GM12891 (cell line): Measurements from ENCODE around the gene PLK2.

ENCODE experiments used
- DNase-seq: peaks from one replicate; pipeline ENCODE4 v3.0.0; 2011; ENCODE audit warnings: low spot score; ENCODE audit not compliant: insufficient read length
- FAIRE-seq: peaks from 2 replicates; lab custom pipeline; 2011; peaks lifted over from hg19 to GRCh38; lab: Jason Lieb, UNC
- PAX5 ChIP-seq: IDR thresholded peaks from 2 replicates; pipeline ENCODE4 v1.6.1; 2011; ENCODE audit warnings: low read length, moderate library complexity, mild to moderate bottlenecking; ENCODE audit not compliant: insufficient read depth, severe bottlenecking
- POLR2A ChIP-seq: IDR thresholded peaks from 2 replicates; pipeline ENCODE4 v1.6.1; 2011; ENCODE audit warnings: low read depth, low read length, control low read depth
- POLR2AphosphoS5 ChIP-seq: IDR thresholded peaks from 2 replicates; pipeline ENCODE4 v1.6.1; 2011; ENCODE audit warnings: low read depth, low read length, control low read depth
- POU2F2 ChIP-seq: IDR thresholded peaks from 2 replicates; pipeline ENCODE4 v1.6.1; 2011; ENCODE audit warnings: low read depth, mild to moderate bottlenecking, control low read depth, low read length, moderate library complexity
- SPI1 ChIP-seq: IDR thresholded peaks from 2 replicates; pipeline ENCODE4 v1.6.1; 2011; ENCODE audit warnings: low read depth, low read length, control low read depth
- TAF1 ChIP-seq: IDR thresholded peaks from 2 replicates; pipeline ENCODE4 v1.6.1; 2011; ENCODE audit warnings: low read depth, low read length, control low read depth

Gene PLK2

GRCh38 chr5:58452566-58453258 lies 7.2 kb downstream of the PLK2 start:
- no peak for FAIRE-seq
- TF ChIP-seq POLR2AphosphoS5 = no peak
- TF ChIP-seq PAX5 = no peak
- TF ChIP-seq SPI1 = no peak
- no peak for TF ChIP-seq POU2F2
- no peak for TF ChIP-seq POLR2A
- TF ChIP-seq TAF1 = no peak
- DNase-seq = no peak

DNA sequence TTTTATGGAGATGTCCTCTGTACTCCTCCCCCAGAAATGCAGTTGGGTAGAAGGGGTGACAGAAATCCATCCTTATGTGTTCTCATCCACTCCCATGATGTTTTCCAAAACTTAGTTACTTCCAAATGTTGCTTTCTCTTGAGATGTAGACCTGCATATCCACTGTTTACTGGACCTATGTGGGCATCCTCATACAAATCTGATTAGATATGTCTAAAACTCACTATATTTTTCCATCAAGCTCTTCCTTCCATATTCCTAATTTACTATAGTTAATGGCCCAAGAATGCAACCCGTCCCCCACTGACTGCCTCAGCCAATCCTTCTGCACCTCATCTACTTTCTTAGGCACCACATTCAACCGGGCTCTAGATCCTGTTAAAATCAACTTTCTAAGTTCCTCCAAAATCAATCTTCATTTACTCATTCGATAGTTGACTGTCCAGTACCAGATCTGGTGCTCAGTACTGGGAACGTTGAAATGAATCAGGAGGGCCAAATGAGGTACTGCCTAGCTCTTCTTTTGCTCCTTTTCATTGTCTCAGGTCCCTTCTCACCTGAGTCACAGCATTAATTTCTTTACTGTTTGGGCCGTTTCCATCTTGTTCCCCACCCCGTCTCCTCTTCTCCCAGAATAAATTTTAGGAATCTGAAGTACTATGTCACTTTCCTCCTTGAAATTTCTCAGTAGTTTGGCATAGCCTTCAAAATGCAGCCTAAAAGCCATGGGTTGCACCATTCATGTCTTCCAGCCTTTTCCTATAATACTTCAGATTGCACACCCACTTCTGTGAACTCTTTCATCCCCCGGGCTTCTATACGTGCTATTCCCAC lies 7.9 kb downstream of the PLK2 start:
- no peak for DNase-seq
- no peak for TF ChIP-seq POLR2A
- no peak for TF ChIP-seq SPI1
- no peak for FAIRE-seq

DNA sequence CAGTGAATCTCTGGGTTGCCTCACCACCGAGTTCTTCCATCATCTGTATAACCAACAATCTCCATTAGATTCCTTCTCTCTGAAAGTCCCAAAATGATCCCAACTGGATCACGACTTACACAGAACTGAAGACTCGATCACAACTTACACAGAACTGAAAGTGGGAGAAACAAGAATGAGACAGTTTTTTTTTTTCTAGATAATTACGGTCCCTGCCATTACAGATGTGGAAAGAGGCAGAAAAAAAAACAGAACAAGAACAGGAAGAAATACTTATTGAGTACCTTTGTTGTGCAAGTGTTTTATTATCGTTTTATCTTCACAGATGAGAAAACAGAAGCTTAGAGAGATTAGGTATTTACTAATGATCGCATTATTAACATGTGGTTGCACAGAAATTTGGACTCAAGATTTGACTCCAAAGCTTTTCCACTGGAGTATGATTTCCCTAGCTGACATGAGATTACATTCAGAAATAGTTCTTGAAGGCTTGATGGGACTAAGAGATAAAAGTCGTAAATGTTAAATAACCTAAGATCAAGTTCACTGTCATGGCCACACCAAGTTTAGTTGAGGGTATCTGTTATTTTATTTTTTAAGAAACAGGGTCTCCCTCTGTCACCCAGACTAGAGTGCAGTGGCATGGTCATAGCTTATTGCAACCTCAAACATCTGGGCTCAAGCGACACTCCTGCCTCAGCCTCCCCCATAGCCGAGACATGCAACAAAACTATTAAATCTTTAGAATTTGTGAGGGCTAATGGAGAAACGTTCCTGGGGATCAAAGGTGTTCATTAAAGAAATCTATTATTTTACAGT lies 8.9 kb downstream of the PLK2 start:
- DNase-seq (no peak), FAIRE-seq (no peak)
- no peak for TF ChIP-seq TAF1
- no peak for TF ChIP-seq POLR2AphosphoS5
- no peak for TF ChIP-seq SPI1
- TF ChIP-seq PAX5 = no peak
- TF ChIP-seq POU2F2 = no peak

DNA sequence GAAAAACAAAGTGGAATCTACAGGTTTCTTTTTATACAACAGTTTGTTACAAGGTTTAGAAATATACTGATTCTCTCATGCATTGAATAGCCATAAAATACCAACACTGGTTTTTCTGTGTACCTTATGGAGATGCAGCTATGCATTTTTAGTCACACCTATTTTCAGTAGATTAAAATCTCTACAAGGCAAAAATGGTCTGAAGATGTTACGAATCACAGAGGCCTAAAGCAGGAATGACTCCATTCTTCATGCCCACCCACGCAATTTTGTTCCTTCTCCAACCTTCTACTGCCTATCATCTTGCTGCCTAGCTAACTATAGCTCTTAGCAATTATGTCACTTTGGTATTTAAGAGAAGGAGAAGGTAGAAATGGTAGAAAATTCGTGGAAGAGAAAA lies 9.9 kb downstream of the PLK2 start:
- DNase-seq = no peak
- no peak for FAIRE-seq
- TF ChIP-seq POU2F2 = no peak
- no peak for TF ChIP-seq POLR2A
- no peak for TF ChIP-seq POLR2AphosphoS5
- no peak for TF ChIP-seq PAX5
- no peak for TF ChIP-seq SPI1
- no peak for TF ChIP-seq TAF1

GRCh38 chr5:58447226-58447625 lies 12.7 kb downstream of the PLK2 start:
- FAIRE-seq (no peak), DNase-seq (no peak)
- TF ChIP-seq TAF1 (no peak), POU2F2 (no peak), PAX5 (no peak), POLR2A (no peak), POLR2AphosphoS5 (no peak)

DNA sequence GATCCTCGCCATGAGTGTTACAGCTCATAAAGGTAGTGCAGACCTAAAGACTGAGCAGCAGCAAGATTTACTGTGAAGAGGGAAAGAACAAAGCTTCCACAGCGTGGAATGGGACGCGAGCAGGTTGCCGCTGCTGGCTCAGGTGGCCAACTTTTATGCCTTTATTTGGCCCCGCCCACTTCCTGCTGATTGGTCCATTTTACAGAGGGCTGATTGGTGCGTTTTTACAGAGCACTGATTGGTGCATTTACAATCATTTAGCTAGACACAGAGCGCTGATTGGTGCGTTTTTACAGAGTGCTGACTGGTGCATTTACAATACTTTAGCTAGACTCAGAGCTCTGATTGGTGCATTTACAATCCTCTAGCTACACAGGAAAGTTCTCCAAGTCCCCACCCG lies 13.9 kb downstream of the PLK2 start:
- TF ChIP-seq POLR2A (no peak), TAF1 (no peak), POLR2AphosphoS5 (no peak), SPI1 (no peak), PAX5 (no peak)
- DNase-seq = no peak
- no peak for FAIRE-seq

- DNase-seq = no peak
- TF ChIP-seq SPI1 (no peak), TAF1 (no peak), PAX5 (no peak), POLR2A (no peak), POU2F2 (no peak), POLR2AphosphoS5 (no peak)
- no peak for FAIRE-seq
Measured at GRCh38 chr5:58444805-58445204, 15.1 kb downstream of the PLK2 start.

DNA sequence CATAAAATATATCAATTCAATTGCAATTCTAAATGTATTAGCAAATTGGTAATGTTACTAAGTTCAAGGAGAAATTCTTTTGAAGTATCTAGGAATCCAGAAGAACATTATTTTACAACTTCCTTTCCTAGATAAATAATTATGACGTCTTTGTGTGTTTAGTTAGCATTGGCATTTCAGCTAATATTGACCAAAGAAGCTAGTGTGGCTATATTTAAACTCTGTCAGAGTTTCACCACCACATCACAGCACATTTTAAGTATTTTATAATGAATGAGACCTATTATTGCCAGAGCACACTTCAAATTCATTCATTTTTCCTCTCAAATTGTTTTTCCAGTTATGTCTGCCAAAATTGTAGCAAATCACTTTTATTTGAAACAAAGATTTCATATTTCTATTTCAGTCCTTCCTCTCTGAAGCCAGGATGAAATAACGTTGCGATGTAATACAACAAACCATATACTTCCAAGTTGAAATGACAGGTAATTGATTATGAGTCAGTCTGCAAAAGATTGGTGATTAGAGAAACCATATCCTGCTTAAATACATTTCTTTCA lies 18.9 kb downstream of the PLK2 start:
- FAIRE-seq (no peak), DNase-seq (no peak)
- TF ChIP-seq SPI1 = no peak
- no peak for TF ChIP-seq POLR2A
- TF ChIP-seq TAF1 = no peak
- TF ChIP-seq PAX5 = no peak
- no peak for TF ChIP-seq POU2F2
- TF ChIP-seq POLR2AphosphoS5 = no peak

- DNase-seq = no peak
- FAIRE-seq = no peak
- TF ChIP-seq POU2F2 (no peak), TAF1 (no peak), POLR2AphosphoS5 (no peak), SPI1 (no peak), POLR2A (no peak), PAX5 (no peak)
Measured at GRCh38 chr5:58439094-58439644, 20.7 kb downstream of the PLK2 start.
